DND-41 (cell line): ENCODE results near the gene THAP12.

Source experiments
- ATAC-seq: fragments of 200-7000 bp; cut with Tn5 transposase; 3 replicates; pipeline ENCODE4 v1.9.1; 2021; ENCODE audit warnings: low read depth; ENCODE audit not compliant: insufficient read depth
- DNase-seq: peaks from one replicate; pipeline ENCODE4 v3.0.0-alpha.2; 2020
- H2AFZ ChIP-seq: 2 replicates; pipeline ENCODE4 v1.6.0; 2012; ENCODE audit warnings: low read depth, low read length
- H3K27ac ChIP-seq: 2 replicates; pipeline ENCODE4 v1.5.1; 2012; ENCODE audit warnings: low read length, inconsistent platforms
- H3K27me3 ChIP-seq: fragments of 200-600 bp; sonication (generic); 2 replicates; pipeline ENCODE4 v1.6.0; 2012; ENCODE audit warnings: low read length, mild to moderate bottlenecking, inconsistent platforms; ENCODE audit not compliant: insufficient read depth, poor library complexity
- H3K36me3 ChIP-seq: 2 replicates; pipeline ENCODE4 v1.5.1; 2012; ENCODE audit warnings: low read length, inconsistent platforms; ENCODE audit not compliant: insufficient read depth
- H3K4me1 ChIP-seq: 2 replicates; pipeline ENCODE4 v1.5.1; 2012; ENCODE audit warnings: mild to moderate bottlenecking, low read length; ENCODE audit not compliant: insufficient read depth
- H3K4me2 ChIP-seq: 2 replicates; pipeline ENCODE4 v1.6.0; 2012; ENCODE audit warnings: mild to moderate bottlenecking, moderate library complexity, low read length, inconsistent platforms; ENCODE audit not compliant: insufficient read depth
- H3K4me3 ChIP-seq, 2 experiments: fragments of 200-600 bp in 1 of 2; shearing (Covaris generic) in 1 of 2; 2 replicates each; pipeline ENCODE4 v1.5.1; 2012 to 2016; ENCODE audit warnings: inconsistent platforms in 2 of 2, low read length in 2 of 2, mild to moderate bottlenecking in 2 of 2, low read depth in 1 of 2, moderate library complexity in 1 of 2
- H3K79me2 ChIP-seq: 2 replicates; pipeline ENCODE4 v1.6.0; 2012; ENCODE audit warnings: low read length, inconsistent platforms; ENCODE audit not compliant: insufficient read depth
- H3K9ac ChIP-seq: 2 replicates; pipeline ENCODE4 v1.6.0; 2012; ENCODE audit warnings: low read depth, mild to moderate bottlenecking, inconsistent platforms, low read length, moderate library complexity
- H3K9me3 ChIP-seq: 2 replicates; pipeline ENCODE4 v1.5.1; 2012; ENCODE audit warnings: low read length, moderate library complexity, mild to moderate bottlenecking, inconsistent platforms; ENCODE audit not compliant: insufficient read depth, severe bottlenecking
- H4K20me1 ChIP-seq: 2 replicates; pipeline ENCODE4 v1.6.0; 2012; ENCODE audit warnings: low read length; ENCODE audit not compliant: insufficient read depth
- EZH2 ChIP-seq: IDR thresholded peaks from 3 replicates; pipeline ENCODE4 v1.6.1; 2012; ENCODE audit warnings: borderline replicate concordance, low read depth, mild to moderate bottlenecking, moderate library complexity, low read length, inconsistent platforms; ENCODE audit not compliant: severe bottlenecking
- TF ChIP-seq, protein P1 (sequence below): IDR thresholded peaks from 2 replicates; pipeline ENCODE4 v1.5.1; 2012; ENCODE audit warnings: borderline replicate concordance, low read length, moderate library complexity, mild to moderate bottlenecking; ENCODE audit not compliant: poor library complexity, severe bottlenecking; ENCODE audit errors: extremely low read depth

The THAP12 gene

DNA sequence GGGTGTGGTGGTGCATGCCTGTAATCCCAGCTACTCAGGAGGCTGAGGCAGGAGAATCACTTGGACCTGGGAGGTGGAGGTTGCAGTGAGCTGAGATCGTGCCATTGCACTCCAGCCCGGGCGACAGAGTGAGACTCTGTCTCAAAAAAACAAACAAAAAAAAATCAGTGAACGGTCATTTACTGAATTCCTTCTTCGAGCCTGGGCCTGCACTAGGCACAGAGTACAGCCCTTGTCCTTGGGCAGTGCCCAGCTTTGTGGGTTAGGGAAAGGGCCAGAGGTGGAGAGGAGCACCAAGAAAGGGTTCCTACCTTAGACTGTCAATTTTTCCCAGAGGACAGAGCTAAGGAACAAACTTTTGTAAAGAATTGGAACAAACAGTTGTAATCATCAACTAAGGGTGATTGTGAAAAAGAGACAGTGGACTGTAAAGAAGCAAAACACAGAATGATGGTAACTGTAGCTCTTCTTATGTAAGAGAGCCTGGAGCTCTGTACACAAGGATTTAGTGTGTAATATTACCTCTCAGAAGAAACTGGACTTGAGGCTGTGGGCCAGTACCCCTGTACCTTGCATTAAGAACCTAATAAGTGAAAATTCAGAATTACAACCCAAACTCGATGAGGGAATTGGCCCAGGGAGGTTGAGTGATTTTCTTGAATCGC, 11.0 kb upstream of the THAP12 start:
- no peak overlapping the region for H3K4me2 ChIP-seq
- no peaks in the 10 kb centered on the region for H4K20me1 ChIP-seq
- H3K9ac ChIP-seq = no peak overlapping the region
- no peak overlapping the region for H3K4me3 ChIP-seq
- ATAC-seq (no peak), DNase-seq (no peak)
- H3K9me3 ChIP-seq = no peaks in the 10 kb centered on the region
- H3K36me3 ChIP-seq = no peaks in the 10 kb centered on the region
- H3K79me2 ChIP-seq = no peaks in the 10 kb centered on the region
- H3K27ac ChIP-seq = no peak overlapping the region
- H3K4me1 ChIP-seq = no peaks in the 10 kb centered on the region
- TF ChIP-seq, protein P1, sequence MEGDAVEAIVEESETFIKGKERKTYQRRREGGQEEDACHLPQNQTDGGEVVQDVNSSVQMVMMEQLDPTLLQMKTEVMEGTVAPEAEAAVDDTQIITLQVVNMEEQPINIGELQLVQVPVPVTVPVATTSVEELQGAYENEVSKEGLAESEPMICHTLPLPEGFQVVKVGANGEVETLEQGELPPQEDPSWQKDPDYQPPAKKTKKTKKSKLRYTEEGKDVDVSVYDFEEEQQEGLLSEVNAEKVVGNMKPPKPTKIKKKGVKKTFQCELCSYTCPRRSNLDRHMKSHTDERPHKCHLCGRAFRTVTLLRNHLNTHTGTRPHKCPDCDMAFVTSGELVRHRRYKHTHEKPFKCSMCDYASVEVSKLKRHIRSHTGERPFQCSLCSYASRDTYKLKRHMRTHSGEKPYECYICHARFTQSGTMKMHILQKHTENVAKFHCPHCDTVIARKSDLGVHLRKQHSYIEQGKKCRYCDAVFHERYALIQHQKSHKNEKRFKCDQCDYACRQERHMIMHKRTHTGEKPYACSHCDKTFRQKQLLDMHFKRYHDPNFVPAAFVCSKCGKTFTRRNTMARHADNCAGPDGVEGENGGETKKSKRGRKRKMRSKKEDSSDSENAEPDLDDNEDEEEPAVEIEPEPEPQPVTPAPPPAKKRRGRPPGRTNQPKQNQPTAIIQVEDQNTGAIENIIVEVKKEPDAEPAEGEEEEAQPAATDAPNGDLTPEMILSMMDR = no peak
- no peak for TF ChIP-seq EZH2
- no peaks in the 10 kb centered on the region for H3K27me3 ChIP-seq
- no peak overlapping the region for H2AFZ ChIP-seq

DNA sequence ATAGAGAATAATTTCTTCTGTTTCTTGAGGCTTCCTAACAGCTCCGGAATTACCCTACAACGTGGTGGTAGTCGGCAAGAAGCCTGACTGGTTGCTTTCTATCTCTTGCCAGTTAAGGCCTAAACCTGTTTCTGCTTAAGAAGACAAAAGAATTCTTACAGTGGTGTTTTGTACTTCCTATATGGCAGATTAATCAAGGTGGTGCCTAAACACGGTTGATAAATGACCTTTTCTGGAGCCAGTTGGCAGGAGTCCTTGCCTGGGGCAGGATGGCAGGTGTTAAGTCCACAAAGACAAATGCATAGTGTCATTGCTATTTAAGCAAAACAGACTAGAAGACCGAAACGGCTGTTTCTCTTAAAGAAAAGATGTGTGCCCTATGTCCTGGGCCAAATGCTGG, 10.1 kb upstream of the THAP12 start:
- Histone ChIP-seq H3K79me2 (no peaks in the 10 kb centered on the region), H3K4me2 (no peak overlapping the region), H3K27me3 (no peaks in the 10 kb centered on the region), H4K20me1 (no peaks in the 10 kb centered on the region), H3K4me3 (no peak overlapping the region), H3K36me3 (no peaks in the 10 kb centered on the region), H3K27ac (no peak overlapping the region), H3K9ac (no peak overlapping the region), H2AFZ (no peak overlapping the region), H3K9me3 (no peaks in the 10 kb centered on the region), H3K4me1 (no peaks in the 10 kb centered on the region)
- DNase-seq = no peak
- ATAC-seq = no peak
- TF ChIP-seq EZH2 = no peak
- TF ChIP-seq, protein P1 = no peak

DNA sequence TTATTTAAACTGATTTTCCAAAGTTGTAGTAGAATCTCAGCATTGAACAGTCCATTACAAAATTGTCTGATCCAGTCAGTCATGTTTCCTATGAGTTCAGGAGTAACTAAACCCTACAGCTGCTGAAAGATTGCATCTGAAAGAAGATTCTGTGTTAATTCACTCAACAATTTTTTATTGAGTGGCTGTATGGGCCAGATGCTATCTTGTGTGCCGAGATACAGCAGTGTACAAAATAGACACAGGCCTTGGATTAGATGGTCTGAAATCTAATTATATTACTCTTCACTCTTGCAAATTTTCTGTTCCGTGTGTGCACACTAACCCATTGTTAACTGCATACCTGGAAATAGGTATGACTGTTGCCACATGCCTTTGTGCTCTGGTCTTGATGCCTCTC, 7.5 kb upstream of the THAP12 start:
- no peak overlapping the region for H2AFZ ChIP-seq
- no peaks in the 10 kb centered on the region for H3K4me1 ChIP-seq
- no peak overlapping the region for H3K4me3 ChIP-seq
- H4K20me1 ChIP-seq = no peaks in the 10 kb centered on the region
- no peak for TF ChIP-seq EZH2
- TF ChIP-seq, protein P1 = no peak
- no peaks in the 10 kb centered on the region for H3K27me3 ChIP-seq
- DNase-seq = no peak
- no peak overlapping the region for H3K4me2 ChIP-seq
- no peaks in the 10 kb centered on the region for H3K9me3 ChIP-seq
- no peaks in the 10 kb centered on the region for H3K79me2 ChIP-seq
- no peak for ATAC-seq
- H3K9ac ChIP-seq = no peak overlapping the region
- H3K27ac ChIP-seq = no peak overlapping the region
- no peaks in the 10 kb centered on the region for H3K36me3 ChIP-seq

DNA sequence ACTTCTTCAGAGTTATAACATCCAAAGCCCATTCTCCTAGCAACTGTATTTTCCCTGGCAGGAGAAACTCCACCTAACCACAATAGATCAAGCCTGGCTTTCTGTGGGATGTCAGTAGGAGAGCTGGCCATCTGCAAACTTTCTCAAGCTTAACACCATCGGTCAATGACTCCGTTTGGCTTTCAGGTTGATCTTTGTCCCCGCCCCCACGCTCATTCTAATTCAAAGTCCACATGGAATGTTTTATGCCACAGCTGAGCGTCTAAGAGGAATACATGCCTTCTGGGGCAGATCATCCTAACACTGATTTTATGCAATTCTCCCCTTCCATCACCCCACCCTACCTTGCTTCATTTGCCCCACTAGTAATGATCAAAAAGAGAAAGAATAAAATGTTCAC, 5.0 kb upstream of the THAP12 start:
- no peak for ATAC-seq

More for the DNA sequence above, 5.0 kb upstream of the THAP12 start:
- TF ChIP-seq, protein P1 = no peak
- no peak for TF ChIP-seq EZH2
- Histone ChIP-seq H3K9ac (no peak overlapping the region), H3K4me1 (peaks cover 21% of the 10 kb centered on the region), H4K20me1 (no peaks in the 10 kb centered on the region), H3K27ac (no peak overlapping the region), H3K79me2 (peaks cover 16% of the 10 kb centered on the region), H3K4me3 (no peak overlapping the region), H3K4me2 (no peak overlapping the region), H2AFZ (no peak overlapping the region), H3K36me3 (no peaks in the 10 kb centered on the region), H3K9me3 (no peaks in the 10 kb centered on the region), H3K27me3 (no peaks in the 10 kb centered on the region)
- DNase-seq = no peak
